GM19099 (cell line): Measurements from ENCODE around the gene ACOT7.

Experiments
- POLR2A ChIP-seq: IDR thresholded peaks from 3 replicates; pipeline ENCODE4 v1.6.1; 2011; ENCODE audit warnings: low read depth; ENCODE audit not compliant: insufficient read length; ENCODE audit errors: extremely low read depth

ACOT7 gene

DNA sequence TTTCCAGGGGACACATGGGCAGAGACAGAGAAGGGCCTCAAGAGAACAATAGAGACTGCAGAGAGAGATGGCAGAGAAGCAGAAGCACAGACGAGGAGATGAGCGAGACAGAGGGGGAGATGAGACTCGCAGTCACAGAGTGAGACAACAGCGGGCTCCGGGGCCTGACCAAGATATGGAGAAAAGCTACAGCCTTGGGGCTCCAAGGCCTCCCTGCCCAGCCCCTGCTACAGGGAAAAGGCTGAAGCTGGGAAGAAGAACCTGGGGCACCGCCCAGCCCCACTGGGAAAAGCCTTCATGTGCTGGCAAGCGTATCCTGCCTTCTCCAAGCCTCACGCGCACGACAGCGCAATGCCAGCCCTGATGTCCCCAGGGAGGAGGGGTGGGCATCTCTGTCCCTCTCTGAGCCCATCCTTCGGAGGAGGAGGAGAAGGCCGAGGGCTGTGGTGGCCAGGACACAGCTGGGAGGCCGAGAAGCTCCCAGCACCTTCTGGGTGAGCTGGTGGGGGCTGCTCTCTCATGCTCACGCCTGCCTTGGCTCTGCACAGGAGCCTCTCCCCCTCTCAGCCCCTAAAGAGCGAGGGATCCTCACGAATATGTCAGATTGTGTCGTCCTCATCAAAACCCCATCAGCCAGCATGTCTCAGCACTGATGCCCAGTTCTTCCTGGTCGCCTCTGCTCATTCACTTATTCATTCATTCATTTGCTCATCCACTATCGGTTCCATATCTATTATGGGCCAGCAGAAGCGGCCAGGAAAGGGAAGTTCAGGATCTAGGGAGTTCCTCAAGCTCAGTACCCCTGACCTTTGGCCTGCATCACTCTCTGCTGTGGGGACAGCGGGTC, 56.6 kb downstream of the ACOT7 start:
- no peak for TF ChIP-seq POLR2A

DNA sequence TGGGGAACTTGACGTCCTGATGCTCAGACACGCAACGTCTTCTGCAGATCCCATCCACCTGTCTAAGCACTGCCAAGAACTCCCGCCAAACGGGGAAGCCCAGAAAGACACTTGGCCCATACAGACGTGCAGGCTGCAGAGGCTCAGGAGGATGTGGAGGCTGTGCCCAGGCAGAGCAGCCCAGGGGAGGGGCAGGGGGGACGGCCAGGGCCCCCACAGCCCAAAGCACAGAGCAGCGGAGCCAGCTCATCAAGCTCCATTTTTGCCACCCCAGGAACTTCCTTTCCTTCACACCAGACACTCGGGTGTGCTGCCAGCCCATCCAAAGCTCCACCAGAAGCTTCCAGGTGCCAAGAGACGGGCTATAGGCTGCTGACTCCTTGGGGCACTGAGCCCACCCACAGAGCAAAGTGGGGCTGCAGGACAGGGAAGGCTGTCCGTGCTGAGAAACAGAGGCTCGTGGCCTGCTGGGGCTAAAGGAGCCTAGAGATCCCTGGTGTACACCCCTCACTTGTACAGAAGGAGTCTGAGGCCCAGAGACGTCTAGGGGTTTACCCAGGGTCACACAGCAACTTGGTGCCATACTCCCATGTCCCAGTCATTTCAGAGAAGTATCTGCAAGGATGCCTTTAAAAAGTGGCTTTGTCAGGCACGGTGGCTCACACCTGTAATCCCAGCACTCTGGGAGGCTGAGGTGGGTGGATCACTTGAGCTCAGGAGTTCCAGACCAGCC, 59.1 kb downstream of the ACOT7 start:
- TF ChIP-seq POLR2A = no peak

DNA sequence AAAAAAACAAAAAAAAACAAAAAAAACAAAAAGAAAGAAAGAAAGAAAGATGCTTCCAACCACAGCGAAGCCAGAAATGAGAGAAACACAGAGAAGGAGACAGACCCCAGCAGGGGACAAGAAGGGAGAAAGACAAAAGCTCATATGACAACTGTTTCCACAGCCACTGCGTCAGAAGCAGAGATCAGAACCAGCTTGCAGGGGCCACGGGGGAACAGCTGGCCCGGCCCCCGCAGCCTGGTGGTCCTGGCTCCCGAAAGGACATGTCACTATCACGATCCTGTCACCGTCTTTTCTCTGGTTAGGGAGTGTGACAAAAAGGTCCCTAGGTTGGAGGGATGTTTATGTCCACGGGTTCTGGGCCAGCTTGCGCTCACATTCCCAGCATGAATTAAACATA, 60.7 kb downstream of the ACOT7 start:
- TF ChIP-seq POLR2A = no peak

DNA sequence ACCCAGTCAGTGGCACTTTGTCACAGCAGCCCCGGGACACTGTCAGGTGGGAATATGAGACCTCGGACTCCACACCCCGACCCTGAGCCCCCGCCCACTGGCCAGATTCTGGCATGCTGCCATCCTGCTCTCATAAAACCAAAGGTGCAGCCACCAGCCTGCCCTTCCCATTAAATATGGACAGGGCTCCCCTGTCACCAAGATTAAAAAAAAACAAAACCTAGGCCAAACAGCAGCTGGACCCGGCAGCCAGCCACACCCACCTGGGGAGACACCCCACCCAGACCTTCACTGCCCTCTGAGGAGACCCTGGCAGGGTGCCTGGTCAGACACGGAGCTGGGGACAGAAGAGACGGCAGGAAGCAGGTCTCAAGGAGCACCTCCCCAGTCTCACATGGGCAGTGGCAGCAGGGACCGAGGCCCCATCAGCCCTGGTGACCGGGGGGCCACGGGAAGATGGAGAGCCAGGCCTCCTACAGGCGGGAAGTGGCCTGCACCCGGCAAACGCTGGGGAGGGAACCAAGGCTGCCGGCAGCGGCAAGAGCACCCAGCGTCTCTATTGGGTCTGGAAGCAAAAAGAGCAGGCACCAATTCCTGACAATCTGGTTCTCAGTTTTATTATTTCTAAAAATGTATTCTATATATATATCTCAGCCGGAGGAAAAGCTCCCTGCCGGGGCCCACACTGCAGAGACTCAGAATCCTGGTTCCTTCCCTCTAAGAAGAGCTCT, 61.9 kb downstream of the ACOT7 start:
- no peak for TF ChIP-seq POLR2A

DNA sequence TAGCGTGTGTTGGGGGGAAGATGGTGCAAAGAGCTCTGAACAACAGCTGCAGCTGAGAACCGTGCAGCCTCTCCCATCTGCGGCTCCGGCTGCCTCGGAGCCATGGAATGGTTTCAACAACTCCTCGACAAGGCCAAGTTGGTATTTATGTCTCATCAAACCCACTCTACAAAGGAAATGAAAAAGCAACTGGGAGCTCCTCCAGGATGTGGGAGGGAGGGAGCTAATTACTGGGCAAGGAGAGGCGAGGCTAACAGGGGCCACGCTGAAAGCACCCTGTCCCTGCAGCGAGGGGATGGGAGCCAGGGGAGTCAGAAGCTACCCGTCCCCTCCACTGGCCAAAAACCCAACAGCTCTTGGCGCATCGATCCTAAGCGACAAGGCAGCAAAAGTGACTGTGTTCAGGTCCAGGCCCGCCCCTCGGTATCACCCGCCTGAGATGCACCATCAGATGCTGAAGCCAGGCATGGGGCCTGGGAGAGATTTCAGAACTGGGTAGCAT, 63.1 kb downstream of the ACOT7 start:
- TF ChIP-seq POLR2A = no peak

DNA sequence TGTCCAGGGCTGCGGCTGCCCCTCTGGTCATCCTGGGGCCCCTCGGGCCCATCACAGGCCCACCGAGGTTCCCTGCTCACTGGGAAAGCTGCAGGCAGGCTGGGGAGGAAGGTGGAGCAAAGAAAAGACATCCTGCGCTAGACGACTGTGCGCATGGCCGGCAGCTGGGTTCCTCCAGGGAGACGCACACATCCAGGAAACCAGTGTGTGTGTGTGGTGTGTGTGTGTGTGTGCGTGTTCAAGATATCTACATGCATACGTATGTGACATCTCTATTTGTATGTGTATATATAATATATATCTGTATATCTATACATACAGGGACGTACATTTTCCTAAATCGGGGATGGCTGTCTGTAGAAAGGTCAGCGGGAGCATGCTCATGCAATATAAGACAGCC, 63.7 kb downstream of the ACOT7 start:
- no peak for TF ChIP-seq POLR2A

DNA sequence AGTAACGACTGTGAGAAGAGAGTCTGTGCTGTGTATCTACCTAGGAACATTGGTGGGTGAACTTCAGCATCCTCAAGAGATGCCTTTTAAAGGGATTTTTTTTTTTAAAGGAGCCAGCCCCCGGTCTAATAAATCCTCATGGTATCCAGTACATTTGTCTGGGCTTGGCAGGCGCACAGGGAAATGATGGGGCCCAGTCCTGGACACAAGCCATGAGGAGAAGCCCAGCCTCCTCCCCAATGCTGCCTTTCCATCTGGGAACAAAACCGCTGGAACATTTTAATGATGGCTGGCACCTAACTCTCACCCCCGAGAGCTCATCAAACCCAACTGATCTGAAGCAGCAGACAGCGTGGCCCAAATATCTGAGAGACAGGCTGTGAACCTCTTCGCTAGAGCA, 64.2 kb downstream of the ACOT7 start:
- TF ChIP-seq POLR2A = no peak

DNA sequence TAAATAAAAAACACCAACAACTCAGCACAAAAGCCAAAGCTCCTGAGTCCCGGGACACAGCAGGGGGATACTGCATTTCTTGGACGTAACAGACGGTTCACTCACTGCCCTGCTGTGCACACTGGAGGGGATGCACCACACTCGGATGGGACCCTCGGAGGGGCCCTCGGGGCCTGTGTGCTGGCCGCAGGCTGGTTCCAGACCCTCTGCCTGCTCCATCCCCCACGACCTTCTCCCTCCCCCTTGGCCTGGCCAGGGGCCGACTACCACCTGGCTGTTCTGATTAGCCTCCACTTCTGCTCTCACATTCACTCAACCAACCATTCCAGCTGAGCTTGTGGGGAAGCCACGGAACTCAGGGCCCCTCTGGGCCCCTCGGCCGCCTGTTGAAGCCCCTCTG, 64.9 kb downstream of the ACOT7 start:
- no peak for TF ChIP-seq POLR2A

DNA sequence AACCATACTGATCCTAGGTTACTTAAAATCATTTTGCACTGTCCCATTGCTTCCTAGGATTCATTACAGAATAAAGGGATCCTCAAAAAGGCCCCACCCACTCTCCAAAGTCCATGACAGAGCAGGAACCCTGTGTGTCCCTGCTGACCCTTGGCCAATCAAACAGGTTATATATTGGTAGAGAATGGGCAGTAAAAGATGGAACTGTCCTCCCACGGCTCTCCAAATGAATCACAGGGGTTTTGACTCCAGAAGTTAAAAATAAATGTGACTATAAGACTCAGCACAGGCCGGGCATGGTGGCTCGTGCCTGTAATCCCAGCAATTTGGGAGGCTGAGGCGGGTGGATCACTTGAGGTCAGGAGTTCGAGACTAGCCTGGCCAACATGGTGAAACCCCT, 65.5 kb downstream of the ACOT7 start:
- TF ChIP-seq POLR2A = no peak

DNA sequence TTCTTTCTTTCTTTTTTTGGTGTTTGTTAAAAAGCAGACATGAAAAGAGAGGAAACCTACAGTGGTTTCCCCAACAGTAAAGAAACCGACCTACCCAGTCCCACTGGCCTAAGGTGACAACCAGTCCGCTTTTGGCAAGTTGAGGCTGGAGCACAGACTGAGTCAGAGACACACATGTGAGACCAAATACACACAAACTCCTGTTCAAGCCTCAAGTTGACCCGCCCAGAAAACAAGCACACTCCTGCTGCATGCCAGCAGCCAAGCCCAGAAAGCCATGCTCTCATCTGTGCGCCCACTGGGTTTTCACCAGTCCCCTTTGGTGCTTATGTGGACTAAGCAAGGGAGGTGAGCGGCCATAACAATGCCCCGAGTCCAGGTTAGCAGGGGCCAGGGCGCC, 68.1 kb downstream of the ACOT7 start:
- no peak for TF ChIP-seq POLR2A

DNA sequence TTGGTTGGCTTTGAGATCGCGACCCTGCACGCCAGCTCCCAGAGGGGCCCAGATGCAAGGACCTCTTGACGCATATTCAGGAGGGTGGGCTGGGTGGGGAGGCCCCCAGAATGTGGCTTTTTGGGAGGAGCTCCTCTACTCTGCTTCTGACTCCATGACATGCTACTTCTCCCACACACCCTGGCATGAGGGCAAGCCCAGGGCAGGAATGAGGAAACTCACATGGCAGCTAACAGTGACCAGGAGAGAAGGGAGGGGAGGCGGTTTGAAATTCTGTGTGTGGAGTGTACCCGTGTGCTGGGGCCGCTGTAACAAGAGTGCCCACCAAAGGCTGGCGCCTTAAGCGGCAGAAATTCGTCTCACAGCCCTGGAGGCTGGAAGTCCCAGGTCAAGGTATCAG, 71.4 kb downstream of the ACOT7 start:
- TF ChIP-seq POLR2A = no peak

DNA sequence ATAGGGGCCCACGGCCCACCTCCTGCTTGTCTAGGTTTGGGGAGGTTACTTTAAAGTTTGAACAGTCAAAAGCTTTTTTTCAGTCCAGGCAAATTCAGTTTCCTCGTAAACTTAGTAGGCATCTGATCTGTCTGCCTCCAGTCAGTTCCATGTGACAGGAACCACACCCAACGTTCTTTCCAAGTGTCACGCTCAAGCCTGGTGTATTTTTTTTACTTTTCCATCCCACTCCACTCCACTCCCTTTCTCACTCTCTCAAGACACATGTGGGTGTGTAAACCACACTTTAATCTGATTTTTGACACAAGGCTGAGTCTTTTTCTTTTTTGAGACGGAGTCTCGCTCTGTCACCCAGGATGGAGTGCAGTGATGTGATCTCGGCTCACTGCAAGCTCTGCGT, 72.4 kb downstream of the ACOT7 start:
- no peak for TF ChIP-seq POLR2A

DNA sequence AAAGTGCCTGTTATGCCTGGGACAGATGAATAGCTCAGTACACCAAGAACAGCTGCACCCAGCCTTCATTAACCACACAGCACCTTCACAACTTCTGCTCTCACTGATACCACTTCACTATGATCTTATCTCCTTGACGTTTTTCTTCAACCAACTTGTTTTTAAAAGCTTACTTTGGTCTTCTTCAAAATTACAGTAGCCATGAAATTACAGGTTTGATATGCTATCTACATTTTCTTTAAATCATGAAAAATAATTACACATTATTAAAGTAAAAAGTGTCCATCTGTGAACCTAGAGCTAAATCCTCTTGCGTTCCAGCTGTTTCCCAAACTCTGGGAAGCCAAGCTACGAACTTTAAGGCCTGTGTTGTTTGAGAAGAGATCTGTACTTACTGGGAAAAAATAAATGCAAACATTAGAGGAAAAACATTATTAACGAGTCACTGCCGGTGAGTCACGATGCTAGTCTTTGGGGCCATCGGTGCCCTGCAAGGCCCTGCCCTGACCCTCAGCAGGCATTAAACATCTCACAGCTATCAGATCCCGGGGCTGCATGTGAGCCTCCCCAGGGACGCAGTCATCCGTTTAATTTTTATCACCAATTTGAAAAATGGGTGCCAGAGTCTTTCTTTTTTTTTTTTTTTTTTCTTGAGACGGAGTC, 76.3 kb downstream of the ACOT7 start:
- TF ChIP-seq POLR2A = no peak

DNA sequence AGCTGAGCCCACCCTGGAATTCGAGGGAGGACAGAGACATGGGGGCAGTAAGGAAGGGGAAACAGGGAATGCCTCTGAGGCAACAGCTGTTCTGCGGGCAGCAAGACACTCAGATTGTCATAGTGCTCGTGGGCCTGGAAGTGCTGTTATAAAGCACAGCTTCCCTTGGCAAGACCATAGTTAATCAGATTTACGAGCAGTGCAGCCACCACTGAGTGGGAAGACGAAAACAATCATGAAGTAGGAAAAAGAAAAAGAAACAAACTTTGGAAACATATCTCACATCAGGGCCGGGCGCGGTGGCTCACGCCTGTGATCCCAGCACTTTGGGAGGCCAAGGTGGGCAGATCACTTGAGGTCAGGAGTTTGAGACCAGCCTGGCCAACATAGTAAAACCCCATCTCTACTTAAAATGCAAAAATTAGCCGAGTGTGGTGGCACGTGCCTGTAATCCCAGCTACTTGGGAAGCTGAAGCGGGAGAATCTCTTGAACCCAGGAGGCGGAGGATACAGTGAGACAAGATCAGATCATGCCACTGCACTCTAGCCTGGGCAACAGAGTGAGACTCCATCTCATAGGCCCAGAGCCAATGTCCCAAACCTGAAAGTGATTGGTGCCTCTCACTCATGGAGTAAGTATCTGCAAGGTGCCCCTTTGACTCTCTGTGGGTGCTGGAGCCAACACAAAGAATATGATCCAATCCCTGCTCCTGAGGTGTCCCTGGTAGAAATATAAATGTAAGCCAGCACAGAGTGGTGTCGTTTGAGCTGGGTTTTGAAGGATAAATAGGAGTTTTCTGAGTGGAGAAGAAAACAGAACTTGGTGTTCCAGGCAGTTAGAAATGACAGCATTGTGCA, 77.1 kb downstream of the ACOT7 start:
- no peak for TF ChIP-seq POLR2A
